Measurements from ENCODE around the gene DDX4. TPM values are rescaled to one million over a fixed set of nuclear protein-coding genes. Genes with fewer than 3 reads are reported as not detected.
"Not testable (repeated sequence)": the region's sequence is repeated elsewhere in the genome, so short reads cannot be mapped to it uniquely, and the experiment has no call there.

Gene DDX4
- total RNA-seq, 2 experiments from 2014 or later = 0.23 to 0.61 TPM

DNA sequence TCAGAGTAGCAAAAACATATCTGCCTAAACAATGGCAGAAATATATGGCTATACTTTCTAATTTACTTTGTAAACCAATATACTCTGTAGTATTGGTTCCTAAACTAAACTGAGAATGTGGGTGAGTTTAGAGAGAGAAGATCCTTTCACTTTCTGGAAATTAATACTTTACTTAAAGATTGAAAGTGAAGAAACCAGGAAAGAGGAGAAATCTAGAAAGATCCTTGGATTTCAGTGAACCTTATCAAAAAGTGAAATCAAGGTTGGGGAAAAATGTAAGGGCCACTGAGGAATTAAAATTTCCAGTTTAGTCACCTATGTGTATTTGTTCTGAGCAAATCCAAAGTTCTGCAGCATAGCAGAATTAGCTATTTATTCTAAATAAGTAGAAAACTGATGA lies 31.6 kb upstream of the DDX4 start:
- Mint-ChIP-seq H3K9me3 (ENCODE audit: insufficient read depth) (no peaks in the 10 kb centered on the region), H3K4me3 (no peak overlapping the region), H3K27me3 (ENCODE audit: low read depth) (no peaks in the 10 kb centered on the region), H3K4me1 (ENCODE audit: low read depth) (peaks cover 14% of the 10 kb centered on the region), H3K36me3 (ENCODE audit: low read depth) (peaks cover 26% of the 10 kb centered on the region), H3K27ac (no peak overlapping the region)
- DNase-seq (no peak), ATAC-seq (no peak)
- ChIA-PET CTCF (interaction anchor here (1.2 kb wide), 1 partner anchor 364 kb away, joined by 4 read pairs; no protein-coding TSS in a partner anchor), POLR2A (interaction anchor here (0.6 kb wide), 1 partner anchor 58 kb away, joined by 4 read pairs; no protein-coding TSS in a partner anchor)

DNA sequence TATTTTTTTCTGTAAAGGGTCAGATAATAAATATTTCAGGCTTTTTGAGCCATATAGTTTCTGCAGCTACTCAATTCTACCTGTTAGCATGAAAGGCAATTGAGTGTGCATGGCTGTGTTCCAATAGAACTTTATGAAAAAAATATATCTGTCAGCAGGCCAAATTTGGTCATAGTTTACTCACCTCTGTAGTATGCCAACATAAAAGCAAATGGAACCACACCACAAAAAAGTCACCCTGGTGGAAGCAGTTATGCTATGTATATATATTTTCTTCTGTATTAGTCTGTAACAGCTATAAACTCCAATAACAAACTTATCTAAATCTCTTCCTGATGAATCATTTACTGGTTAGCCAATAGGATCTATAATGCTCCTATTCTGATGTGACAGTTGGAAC lies 29.1 kb upstream of the DDX4 start:
- DNase-seq (no peak), ATAC-seq (no peak)
- H3K36me3 Mint-ChIP-seq (ENCODE audit: low read depth) = peaks cover 16% of the 10 kb centered on the region
- no peaks in the 10 kb centered on the region for H3K9me3 Mint-ChIP-seq (ENCODE audit: insufficient read depth)
- H3K27me3 Mint-ChIP-seq (ENCODE audit: low read depth) = no peaks in the 10 kb centered on the region
- H3K4me1 Mint-ChIP-seq (ENCODE audit: low read depth) = peaks cover 26% of the 10 kb centered on the region
- H3K4me3 Mint-ChIP-seq = no peak overlapping the region
- ChIA-PET POLR2A (no interaction called here), CTCF (interaction anchor here (1.5 kb wide), 1 partner anchor 17 kb away, joined by 6 read pairs; no protein-coding TSS in a partner anchor)
- H3K27ac Mint-ChIP-seq = no peak overlapping the region

DNA sequence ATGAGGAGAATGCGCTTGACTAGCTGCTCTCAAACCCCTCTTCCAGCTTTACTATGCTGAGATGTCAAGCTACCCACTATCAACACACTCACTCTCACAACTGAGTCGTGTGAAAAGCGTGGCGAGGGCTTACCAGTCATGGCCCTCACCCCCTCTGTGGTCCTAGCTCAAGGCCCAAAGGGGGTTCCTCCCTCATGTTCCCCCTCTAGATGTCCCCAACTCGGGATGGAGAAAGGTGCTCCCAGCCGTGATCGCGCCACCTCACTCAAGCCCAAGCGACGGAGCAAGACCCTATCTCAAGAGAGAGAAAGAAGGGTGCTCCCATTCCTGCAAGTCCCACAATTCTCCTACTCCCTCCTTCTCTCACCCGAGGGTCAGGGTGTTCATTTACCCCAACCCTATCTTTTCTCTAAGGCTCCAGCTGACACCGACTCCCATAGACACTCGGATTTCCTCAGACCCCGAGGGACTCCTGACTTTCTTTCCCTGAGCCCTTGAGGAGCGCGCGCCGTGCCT lies 26.3 kb upstream of the DDX4 start:
- Mint-ChIP-seq H3K36me3 (ENCODE audit: low read depth) (peaks cover 10% of the 10 kb centered on the region), H3K9me3 (ENCODE audit: insufficient read depth) (no peaks in the 10 kb centered on the region), H3K27ac (peak overlapping the region; percentile 88), H3K4me1 (ENCODE audit: low read depth) (peaks cover 26% of the 10 kb centered on the region), H3K4me3 (peak overlapping the region; percentile 99), H3K27me3 (ENCODE audit: low read depth) (peaks cover 9% of the 10 kb centered on the region)
- DNase-seq = peak; percentile 23
- CTCF ChIA-PET = interaction anchor here (1.0 to 1.6 kb wide), 2 partner anchors 309 to 369 kb away, joined by 3 to 4 read pairs; no protein-coding TSS in a partner anchor
- POLR2A ChIA-PET = interaction anchor here (0.8 kb wide), 1 partner anchor 10 kb away, joined by 3 read pairs; no protein-coding TSS in a partner anchor
- no peak for ATAC-seq

DNA sequence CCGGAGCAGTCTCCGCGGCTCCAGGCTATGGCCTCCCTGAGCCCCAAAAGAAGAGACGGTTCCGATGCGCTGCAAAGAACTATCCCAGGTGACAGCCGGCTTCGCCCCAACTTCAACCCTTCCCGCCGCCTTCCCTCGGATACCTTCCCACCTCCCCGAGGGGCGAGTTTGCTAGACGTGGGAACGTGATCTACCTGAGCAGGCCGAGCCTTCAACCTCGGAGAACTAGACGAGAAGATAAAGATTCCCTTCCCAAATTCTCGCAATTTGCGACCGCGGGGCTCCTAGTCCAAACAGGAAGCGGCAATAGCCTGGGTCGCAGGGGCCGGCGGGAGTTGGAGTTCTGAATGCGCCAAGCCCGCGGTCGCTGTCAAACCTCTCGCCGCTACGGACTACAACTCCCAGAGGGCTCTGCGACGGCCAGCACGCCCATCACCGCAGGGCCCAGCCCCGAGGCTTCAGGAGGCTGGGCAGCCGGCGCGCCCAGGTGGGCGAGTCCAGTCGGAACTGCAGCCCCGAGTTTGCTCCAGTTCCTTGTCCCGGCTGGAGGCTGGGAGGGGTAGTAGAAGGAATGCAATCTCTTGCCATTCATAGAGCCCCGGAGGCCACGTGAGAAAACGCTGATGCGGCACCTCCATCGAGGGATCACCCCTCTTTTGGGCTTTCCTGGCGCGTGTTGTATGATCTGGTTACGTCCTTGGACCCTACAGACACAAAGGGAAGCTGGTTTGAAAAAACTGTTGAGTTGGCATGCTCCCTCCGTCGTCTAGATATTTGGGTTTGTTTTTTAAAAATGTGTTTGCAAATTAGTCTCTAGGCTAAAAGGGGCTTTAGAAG lies 25.6 kb upstream of the DDX4 start, which contains the start of gene SLC38A9:
Gene SLC38A9 (minus strand): TSS at position 302 of the 837 bp plus-strand sequence. CDS start 14,366 bp downstream, outside the sequence.
- Mint-ChIP-seq H3K4me1 (ENCODE audit: low read depth) (peaks cover 26% of the 10 kb centered on the region), H3K9me3 (ENCODE audit: insufficient read depth) (peaks cover 5% of the 10 kb centered on the region), H3K27me3 (ENCODE audit: low read depth) (peaks cover 13% of the 10 kb centered on the region), H3K27ac (peak within 1 kb of the TSS; percentile 88), H3K4me3 (peak within 1 kb of the TSS; percentile 99), H3K36me3 (ENCODE audit: low read depth) (peaks cover 10% of the 10 kb centered on the region)
- ATAC-seq (peak; percentile 99), DNase-seq (peak; percentile 95)
- ChIA-PET CTCF (interaction anchor here (0.9 to 1.6 kb wide), 3 partner anchors 8 to 369 kb away, joined by 3 to 4 read pairs (median 3); no protein-coding TSS in a partner anchor), POLR2A (interaction anchor here (0.6 kb wide), 1 partner anchor 267 kb away, joined by 3 read pairs; no protein-coding TSS in a partner anchor)

DNA sequence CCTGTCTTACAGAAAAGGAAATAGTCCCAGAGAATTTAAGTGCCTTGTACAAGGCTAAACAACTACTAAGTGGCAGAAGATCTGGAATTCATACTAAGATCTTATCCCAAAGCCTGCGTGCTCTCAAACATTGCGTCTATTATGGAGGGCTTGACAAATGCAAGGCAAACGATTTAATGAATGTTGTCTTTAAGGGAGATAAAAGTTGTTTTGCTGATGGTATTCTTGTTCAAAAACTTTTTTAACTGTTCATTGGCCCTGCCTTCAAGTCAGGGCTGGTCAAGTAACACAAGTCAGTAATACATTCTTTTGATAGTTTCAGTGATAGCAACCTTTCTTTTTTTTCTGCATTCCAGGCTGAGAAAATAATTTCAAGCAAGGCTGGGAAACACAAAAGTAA lies 24.0 kb upstream of the DDX4 start:
- H3K27ac Mint-ChIP-seq = no peak overlapping the region
- H3K27me3 Mint-ChIP-seq (ENCODE audit: low read depth) = peaks cover 13% of the 10 kb centered on the region
- H3K36me3 Mint-ChIP-seq (ENCODE audit: low read depth) = peaks cover 7% of the 10 kb centered on the region
- H3K4me1 Mint-ChIP-seq (ENCODE audit: low read depth) = peaks cover 24% of the 10 kb centered on the region
- peaks cover 5% of the 10 kb centered on the region for H3K9me3 Mint-ChIP-seq (ENCODE audit: insufficient read depth)
- POLR2A ChIA-PET = no interaction called here
- H3K4me3 Mint-ChIP-seq = no peak overlapping the region
- no peak for ATAC-seq
- CTCF ChIA-PET = interaction anchor here (1.0 to 1.4 kb wide), 2 partner anchors 207 to 223 kb away, joined by 3 to 4 read pairs; no protein-coding TSS in a partner anchor
- DNase-seq = no peak

DNA sequence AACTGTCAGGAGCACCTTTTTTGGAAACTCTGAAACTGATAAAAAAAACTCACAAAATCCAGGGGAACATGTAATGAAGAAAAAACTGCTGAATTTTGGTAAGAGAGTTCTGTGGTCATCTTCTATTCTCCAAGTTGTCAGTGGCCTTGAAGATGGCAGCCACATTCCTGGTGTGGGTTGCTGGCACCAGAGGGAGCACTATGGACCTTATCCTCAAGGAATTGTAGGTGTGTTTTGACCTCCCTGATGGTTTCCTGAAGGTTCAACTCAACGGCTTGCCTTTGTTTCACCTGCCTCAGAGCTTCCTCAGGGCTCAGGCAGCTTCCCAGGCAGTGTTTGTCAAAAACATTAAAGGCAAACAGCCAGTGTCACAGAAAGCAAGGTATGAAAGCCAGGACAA lies 23.5 kb upstream of the DDX4 start:
- ChIA-PET POLR2A (no interaction called here), CTCF (interaction anchor here (1.4 kb wide), 1 partner anchor 223 kb away, joined by 4 read pairs; no protein-coding TSS in a partner anchor)
- ATAC-seq (no peak), DNase-seq (no peak)
- no peak overlapping the region for H3K27ac Mint-ChIP-seq
- peaks cover 4% of the 10 kb centered on the region for H3K36me3 Mint-ChIP-seq (ENCODE audit: low read depth)
- peaks cover 21% of the 10 kb centered on the region for H3K4me1 Mint-ChIP-seq (ENCODE audit: low read depth)
- H3K27me3 Mint-ChIP-seq (ENCODE audit: low read depth) = peaks cover 15% of the 10 kb centered on the region
- H3K4me3 Mint-ChIP-seq = no peak overlapping the region
- H3K9me3 Mint-ChIP-seq (ENCODE audit: insufficient read depth) = peaks cover 5% of the 10 kb centered on the region

DNA sequence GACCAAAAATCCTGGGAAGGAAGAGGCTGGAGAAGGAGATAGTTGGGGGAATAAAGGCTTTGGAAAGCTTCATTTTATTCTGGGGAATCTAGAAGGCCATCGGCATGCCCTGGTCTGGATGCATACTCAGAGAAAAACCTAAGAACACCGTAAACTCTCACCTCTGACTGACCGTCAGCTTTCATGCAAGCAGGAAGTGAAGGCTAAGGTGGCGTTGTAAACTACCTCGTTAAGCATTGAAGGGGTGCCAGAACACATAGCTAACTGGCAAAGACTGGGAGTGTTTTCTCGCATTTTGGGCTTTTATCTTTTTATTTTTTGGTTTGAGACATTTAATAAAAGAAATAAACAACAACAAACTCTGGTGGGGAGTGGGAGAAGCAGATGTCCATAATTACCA lies 23.1 kb upstream of the DDX4 start:
- ChIA-PET CTCF (no interaction called here), POLR2A (no interaction called here)
- peaks cover 15% of the 10 kb centered on the region for H3K27me3 Mint-ChIP-seq (ENCODE audit: low read depth)
- ATAC-seq (no peak), DNase-seq (no peak)
- H3K36me3 Mint-ChIP-seq (ENCODE audit: low read depth) = peaks cover 4% of the 10 kb centered on the region
- no peak overlapping the region for H3K27ac Mint-ChIP-seq
- peaks cover 21% of the 10 kb centered on the region for H3K4me1 Mint-ChIP-seq (ENCODE audit: low read depth)
- H3K4me3 Mint-ChIP-seq = no peak overlapping the region
- H3K9me3 Mint-ChIP-seq (ENCODE audit: insufficient read depth) = peaks cover 5% of the 10 kb centered on the region

DNA sequence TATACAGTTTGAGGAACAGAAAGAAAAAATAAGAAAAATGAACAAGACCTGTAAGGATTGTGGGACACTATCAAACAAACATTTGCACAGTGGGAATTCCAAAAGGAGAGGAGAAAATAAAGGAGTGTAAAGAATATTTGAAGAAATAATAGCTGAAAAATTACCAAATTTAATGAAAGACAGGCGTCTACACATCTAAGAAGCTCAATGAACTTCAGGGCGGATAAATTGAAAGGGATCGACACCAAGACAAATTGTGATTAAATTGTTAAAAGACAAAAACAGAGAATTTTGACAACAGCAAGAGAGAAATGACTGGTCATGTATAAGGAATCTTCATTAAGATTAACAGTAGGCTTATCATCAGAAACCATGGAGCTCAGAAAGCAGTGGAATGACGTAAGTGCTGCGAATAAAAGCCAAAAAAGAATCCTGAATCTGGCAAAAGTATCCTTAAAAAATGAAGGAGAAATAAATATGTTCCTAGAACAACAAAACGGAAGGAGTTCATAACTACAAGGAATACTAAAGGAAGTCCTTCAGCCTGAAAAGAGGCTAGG lies 22.3 kb upstream of the DDX4 start:
- ATAC-seq (no peak), DNase-seq (no peak)
- H3K36me3 Mint-ChIP-seq (ENCODE audit: low read depth) = no peaks in the 10 kb centered on the region
- no peak overlapping the region for H3K4me3 Mint-ChIP-seq
- H3K4me1 Mint-ChIP-seq (ENCODE audit: low read depth) = peaks cover 18% of the 10 kb centered on the region
- peaks cover 15% of the 10 kb centered on the region for H3K27me3 Mint-ChIP-seq (ENCODE audit: low read depth)
- no peak overlapping the region for H3K27ac Mint-ChIP-seq
- ChIA-PET CTCF (no interaction called here), POLR2A (no interaction called here)
- peaks cover 5% of the 10 kb centered on the region for H3K9me3 Mint-ChIP-seq (ENCODE audit: insufficient read depth)

DNA sequence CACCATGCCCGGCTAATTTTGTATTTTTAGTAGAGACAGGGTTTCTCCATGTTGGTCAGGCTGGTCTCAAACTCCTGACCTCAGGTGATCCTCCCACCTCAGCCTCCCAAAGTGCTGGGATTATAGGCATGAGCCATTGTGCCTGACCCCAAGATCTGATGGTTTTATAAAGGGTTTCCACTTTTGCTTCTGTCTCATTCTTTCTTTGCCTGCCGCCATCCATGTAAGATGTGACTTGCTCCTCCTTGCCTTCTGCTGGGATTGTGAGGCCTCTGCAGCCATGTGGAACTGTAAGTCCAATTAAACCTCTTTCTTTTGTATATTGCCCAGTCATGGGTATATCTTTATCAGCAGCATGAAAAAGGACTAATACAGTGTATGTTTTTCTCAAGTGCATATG lies 18.8 kb upstream of the DDX4 start:
- POLR2A ChIA-PET; H3K27ac Mint-ChIP-seq; H3K4me1 Mint-ChIP-seq (ENCODE audit: low read depth); H3K9me3 Mint-ChIP-seq (ENCODE audit: insufficient read depth); ATAC-seq; CTCF ChIA-PET; H3K4me3 Mint-ChIP-seq; DNase-seq; H3K36me3 Mint-ChIP-seq (ENCODE audit: low read depth): not testable (repeated sequence)
- H3K27me3 Mint-ChIP-seq (ENCODE audit: low read depth) = peaks cover 17% of the 10 kb centered on the region

DNA sequence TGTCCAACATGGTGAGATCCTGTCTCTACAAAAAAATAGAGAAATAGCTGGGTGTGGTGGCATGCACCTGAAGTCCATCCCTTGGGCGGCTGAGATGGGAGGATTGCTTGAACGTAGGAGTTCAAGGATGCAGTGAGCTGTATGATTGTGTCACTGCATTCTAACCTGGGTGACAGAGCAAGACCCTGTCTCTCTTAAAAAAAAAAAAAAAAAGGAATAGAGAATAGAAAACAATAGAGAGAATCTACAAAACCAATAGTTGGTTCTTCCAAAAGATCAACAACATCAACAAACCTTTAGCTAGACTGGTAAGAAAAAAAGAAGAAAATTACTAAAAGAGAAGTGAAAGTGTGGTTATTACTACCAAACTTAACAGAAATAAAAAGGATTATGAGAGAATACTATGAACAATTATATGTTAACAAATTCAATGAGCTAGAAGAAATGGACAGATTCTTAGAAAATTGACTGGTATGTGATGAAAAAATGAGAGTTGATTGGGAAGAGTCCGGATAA lies 17.6 kb upstream of the DDX4 start:
- ChIA-PET CTCF (no interaction called here), POLR2A (no interaction called here)

DNA sequence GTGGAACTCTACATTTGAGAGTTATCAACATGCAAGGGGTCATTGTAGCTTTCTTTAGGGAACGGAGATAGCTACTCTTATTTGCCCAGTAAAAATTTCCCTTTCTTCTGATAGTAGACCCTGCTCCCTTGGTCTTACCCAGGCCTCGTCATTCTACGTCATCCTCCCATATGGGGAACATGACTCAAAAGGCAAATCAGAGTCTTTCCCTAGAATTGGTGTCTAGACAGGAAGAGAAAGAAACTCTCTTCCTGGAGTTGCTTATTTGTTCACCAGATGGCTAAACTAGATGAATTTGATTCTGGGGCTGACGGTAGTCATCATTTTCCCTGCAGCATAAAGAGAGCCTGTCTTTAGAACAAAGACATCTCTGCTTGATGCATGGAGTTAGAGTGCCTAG lies 13.6 kb upstream of the DDX4 start:
- no peak overlapping the region for H3K4me3 Mint-ChIP-seq
- no peak overlapping the region for H3K27ac Mint-ChIP-seq
- no peak for ATAC-seq
- no peaks in the 10 kb centered on the region for H3K36me3 Mint-ChIP-seq (ENCODE audit: low read depth)
- peaks cover 6% of the 10 kb centered on the region for H3K27me3 Mint-ChIP-seq (ENCODE audit: low read depth)
- no peaks in the 10 kb centered on the region for H3K9me3 Mint-ChIP-seq (ENCODE audit: insufficient read depth)
- ChIA-PET POLR2A (no interaction called here), CTCF (no interaction called here)
- DNase-seq = no peak
- H3K4me1 Mint-ChIP-seq (ENCODE audit: low read depth) = no peaks in the 10 kb centered on the region

More for the DNA sequence above, 17.6 kb upstream of the DDX4 start:
- Mint-ChIP-seq H3K36me3 (ENCODE audit: low read depth) (no peaks in the 10 kb centered on the region), H3K4me1 (ENCODE audit: low read depth) (no peaks in the 10 kb centered on the region), H3K4me3 (no peak overlapping the region), H3K9me3 (ENCODE audit: insufficient read depth) (peaks cover 5% of the 10 kb centered on the region), H3K27me3 (ENCODE audit: low read depth) (peaks cover 15% of the 10 kb centered on the region), H3K27ac (no peak overlapping the region)
- DNase-seq (no peak), ATAC-seq (no peak)

DNA sequence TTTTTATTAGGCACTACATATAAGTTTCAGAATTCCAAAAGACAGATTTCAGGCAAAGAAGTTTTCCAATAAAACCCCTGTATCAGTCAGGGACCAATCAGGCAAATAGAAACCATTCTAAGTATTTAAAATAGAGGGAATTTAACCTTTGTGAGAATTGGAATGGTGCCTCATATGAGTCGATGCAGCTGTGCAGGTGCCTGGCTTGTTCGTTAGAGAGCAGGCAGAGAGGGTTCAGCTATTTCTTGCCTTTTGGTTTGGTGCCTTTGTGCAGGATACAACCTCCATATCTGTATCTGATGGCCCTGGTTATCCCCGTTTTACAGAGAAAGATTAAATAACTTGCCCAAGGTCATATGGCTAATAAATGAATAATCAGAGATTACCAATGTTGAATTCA lies 6.0 kb upstream of the DDX4 start:
- CTCF ChIA-PET = no interaction called here
- Mint-ChIP-seq H3K9me3 (ENCODE audit: insufficient read depth) (no peaks in the 10 kb centered on the region), H3K4me1 (ENCODE audit: low read depth) (no peaks in the 10 kb centered on the region), H3K36me3 (ENCODE audit: low read depth) (no peaks in the 10 kb centered on the region), H3K4me3 (no peak overlapping the region), H3K27me3 (ENCODE audit: low read depth) (peaks cover 10% of the 10 kb centered on the region), H3K27ac (no peak overlapping the region)
- DNase-seq (no peak), ATAC-seq (no peak)
- POLR2A ChIA-PET = no interaction called here

All from activated CD8-positive, alpha-beta T cell treated with anti-CD3 and anti-CD28 coated beads, Interleukin-2, amount 10 ng/mL, durations not matched to agents 7 days and 5 days (primary cell).